HTR-8/SVneo (cell line): ENCODE data around the gene TANC1.
A peak's percentile ranks its signal among the peaks of the same experiment; 100 is the strongest.
"Not testable (repeated sequence)": the region's sequence is repeated elsewhere in the genome, so short reads cannot be mapped to it uniquely, and the experiment has no call there.

ENCODE experiments used
- DNase-seq: peaks from one replicate; pipeline ENCODE4 v3.0.0; 2011; ENCODE audit warnings: low spot score, mixed read lengths; ENCODE audit not compliant: insufficient read length
- FAIRE-seq: peaks from 2 replicates; lab custom pipeline; 2011; peaks lifted over from hg19 to GRCh38; lab: Jason Lieb, UNC

Gene TANC1

DNA sequence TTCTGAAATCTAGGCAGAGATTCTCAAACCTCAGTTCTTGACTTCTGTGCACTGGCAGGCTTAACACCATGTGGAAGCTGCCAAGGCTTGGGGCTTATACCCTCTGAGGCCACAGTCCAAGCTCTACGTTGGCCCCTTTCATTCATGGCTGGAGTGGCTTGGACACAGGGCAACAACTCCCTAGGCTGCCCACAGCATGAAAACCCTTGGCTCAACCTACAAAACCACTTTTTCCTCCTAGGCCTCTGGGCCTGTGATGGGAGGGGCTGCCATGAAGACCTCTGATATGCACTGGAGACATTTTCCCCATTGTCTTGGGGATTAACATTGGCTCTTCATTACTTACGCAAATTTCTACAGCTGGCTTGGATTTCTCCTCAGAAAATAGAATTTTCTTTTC lies 46.7 kb downstream of the TANC1 start:
- FAIRE-seq = no peak
- DNase-seq = no peak

DNA sequence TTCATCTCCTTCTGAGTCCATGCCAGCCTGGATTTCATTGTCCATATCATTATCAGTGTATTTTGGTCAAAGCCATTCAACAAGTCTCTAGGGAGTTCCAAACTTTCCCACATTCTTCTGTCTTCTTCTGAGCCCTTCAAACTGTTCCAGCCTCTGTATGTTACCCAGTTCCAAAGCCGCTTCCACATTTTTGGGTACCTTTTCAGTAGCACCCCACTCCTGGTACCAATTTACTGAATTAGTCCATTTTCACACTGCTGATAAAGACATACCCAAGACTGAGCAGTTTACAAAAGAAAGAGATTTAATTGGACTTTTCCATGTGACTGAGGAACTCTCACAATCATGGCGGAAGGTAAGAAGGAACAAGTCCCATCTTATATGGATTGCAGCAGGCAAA lies 47.4 kb downstream of the TANC1 start:
- FAIRE-seq = no peak

DNA sequence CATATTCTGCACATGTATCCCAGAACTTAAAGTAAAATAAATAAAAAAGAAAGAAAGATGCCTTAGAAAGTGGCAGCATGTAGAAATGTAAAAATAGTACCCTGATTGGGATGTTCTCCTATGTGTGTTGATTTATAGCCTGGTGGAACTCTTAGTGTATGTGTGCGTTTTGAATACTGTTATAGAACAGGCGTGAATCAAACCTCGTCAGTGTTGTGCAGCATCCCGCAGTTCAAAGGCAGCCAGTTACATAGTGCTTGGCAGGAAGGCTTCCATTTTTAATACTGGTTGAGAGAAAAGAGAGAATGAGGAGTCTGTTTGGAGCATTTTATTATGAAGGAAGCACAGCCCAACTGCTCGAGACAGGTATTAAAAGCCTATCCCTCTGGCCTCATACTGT lies 49.4 kb downstream of the TANC1 start:
- FAIRE-seq (no peak), DNase-seq (no peak)

More for the DNA sequence above, 47.4 kb downstream of the TANC1 start:
- DNase-seq = no peak

DNA sequence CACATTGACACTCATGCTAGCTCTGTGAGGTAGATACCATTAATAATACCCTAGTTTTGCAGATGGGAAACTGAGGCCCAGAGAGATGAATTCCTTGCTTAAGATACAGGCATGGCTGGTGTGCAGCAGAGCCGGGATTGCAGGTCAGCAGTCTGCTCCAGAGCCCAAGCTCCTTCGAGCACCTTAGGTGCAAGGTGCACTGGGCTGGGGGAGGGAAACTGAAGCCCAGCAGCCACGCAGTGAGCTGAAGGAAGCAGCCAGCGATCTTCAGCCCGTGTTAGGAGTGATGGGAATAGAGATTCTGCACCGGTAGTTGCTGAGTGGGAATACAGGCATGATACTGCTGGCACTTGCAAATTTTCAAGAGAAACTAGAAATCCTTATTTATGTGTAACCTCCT lies 50.6 kb downstream of the TANC1 start:
- DNase-seq (no peak), FAIRE-seq (no peak)

DNA sequence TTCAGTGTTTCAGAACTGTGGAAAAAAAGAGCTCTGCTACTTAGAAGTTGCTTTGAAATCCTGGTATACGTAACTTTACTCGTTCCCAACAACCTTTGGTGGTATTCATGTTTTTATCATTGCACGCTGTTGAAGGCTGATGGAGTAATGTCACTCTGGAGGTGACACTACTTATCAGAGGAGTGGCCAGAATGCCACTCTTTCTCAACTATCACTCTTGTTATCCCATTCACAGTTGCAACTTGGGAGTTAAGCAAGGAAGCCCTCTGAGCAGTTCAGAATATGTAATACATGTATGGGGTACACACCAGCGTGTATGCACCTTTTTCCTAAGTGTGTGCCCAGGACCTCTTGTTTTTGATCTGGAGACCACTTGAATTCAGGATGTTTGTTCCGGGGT lies 53.6 kb downstream of the TANC1 start:
- no peak for FAIRE-seq
- DNase-seq = no peak

DNA sequence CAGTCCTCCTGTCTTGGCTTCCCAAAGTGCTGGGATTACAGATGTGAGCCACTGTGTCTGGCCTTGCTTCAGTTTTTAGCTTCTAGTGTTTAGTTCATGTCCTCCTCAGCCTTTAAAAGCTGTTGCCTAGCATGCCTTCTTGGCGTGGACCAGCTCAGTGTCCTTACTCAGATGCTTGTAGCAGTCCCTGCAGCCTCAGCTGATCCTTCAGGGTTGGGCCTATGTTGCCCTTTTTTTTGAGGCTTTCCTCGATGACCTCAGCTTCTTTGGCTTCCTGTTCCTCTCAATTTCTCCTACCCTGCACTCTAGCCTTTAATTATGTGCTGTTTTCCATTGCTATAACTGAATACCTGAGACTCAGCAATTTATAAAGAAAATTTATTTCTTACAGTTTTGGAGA lies 57.7 kb downstream of the TANC1 start:
- FAIRE-seq (no peak), DNase-seq (no peak)

DNA sequence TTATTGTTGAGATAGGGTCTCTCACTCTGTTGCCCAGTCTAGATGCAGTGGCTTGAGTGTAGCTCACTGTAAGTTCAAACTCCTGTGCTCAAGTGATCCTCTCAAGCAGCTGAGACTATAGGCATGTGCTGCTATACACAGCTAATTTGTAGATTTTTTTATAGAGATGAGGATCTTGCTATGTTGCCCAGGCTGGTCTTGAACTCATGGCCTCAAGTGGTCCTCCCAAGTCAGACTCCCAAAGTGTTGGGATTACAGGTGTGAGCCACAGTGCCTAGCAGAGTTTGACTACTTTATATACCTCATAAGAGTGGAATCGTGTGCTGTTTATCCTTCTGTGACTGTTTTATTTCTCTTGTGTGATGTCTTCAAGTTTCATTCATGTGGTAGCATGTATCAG lies 60.3 kb downstream of the TANC1 start:
- DNase-seq (no peak), FAIRE-seq (no peak)

DNA sequence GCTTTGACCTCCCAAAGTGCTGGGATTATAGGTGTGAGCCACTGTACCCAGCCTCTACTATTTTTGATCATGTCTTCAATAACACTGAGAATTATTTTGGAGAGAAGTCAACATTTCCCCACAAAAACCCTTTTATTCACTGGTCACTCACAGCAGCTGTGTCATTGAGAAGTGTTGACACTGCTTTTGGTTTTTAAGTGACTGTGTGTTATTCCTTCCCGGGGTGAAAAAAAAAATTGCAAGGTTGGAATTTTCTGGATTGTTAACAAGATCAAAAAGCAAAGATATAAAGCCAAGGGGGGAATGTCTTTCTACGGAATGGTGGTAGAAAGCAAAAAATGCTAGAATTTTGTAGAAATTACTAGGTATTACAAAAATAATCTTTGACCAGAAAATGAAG lies 61.5 kb downstream of the TANC1 start:
- DNase-seq (no peak), FAIRE-seq (no peak)

DNA sequence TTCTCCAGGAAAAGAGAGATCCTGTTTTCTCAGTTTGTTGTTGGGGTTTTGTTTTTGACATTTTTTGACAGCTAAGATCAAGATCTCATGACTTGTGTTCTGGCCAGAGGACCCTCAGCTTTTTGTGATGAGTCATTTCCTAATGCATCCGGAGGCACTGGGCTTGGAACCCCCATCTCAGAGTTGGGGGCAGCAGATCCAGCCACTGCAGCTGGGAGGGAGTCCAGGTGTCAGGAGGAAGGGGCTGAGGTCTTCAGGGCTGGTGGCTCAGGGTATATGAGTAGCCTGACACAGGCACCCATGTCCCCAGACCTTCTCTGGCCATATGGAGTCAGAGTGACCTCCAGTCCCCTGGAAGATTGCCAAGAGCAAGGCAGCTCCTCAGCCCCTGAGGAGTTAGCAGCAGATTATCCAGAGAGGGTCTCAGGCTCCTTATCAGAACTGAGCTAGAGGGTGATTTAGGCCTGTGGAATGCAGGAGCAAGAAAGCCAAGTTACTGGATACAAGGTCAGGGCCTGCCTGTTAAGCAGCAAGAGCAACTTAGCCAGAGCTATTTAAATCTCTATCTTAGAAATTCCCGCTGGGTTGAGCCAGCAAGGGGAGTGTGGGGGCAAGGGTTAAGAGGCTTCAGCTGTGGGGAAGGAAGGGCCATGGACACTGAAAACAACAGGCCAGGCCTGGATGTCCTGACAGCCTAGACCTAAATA lies 62.4 kb downstream of the TANC1 start:
- peak; percentile 84 for DNase-seq
- peak; percentile 71 for FAIRE-seq

DNA sequence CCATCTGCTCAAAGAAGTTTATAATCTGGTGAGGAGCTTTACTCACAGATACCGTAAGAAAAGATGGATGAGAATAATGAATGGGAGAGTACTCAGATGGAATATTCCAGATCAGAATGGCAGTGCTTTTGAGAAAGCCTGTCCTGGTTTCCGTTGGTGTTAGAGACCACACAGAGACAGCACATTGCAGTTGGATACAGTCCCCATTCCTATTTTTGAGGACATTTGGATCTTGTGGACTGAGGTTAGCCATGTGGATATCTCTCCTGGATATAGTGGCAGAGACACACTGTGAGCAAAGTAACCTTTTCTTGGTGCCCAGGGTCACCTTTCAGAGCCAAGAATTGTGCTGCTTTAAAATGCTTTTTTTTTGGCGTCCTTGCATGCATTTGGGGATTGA lies 63.7 kb downstream of the TANC1 start:
- DNase-seq (no peak), FAIRE-seq (no peak)

DNA sequence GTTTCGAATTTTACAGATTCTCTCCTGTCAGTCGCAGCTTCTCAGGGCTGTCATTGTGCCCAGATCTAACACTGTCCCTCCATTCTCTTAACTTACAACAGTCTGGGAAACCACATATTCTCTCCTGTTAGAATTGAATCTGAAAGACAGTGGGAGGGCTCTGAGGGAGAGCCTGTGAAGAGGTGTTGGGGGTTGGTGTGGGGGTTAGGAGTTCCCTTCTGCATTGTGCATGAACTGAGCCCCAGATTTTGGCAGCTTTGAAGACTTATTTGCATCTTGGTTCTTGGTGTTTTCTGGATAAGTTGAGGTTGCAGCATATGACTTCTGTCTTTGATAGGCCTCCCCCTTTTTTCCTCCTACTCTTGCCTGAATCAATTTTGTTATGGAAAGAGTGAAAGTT lies 64.1 kb downstream of the TANC1 start:
- no peak for DNase-seq
- no peak for FAIRE-seq

DNA sequence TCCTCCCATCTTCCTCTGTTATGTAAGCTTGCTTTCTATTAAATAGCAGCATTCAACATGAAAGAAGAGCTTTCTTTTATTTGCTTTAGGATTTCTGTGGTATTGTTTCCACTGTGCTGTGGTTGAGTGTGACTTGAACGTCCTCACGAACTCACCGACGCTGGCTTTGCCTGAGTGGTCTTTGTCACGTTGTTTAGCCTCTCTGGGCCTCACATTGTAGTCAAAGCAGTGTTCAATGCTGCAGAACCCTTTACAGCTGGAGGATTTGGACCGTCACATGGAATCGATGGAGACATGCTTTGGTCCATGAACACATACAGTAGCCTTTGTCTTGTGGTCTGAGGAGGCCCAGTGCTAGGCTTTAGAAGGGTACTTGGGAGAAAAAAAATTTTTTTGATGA lies 66.3 kb downstream of the TANC1 start:
- DNase-seq (no peak), FAIRE-seq (no peak)

DNA sequence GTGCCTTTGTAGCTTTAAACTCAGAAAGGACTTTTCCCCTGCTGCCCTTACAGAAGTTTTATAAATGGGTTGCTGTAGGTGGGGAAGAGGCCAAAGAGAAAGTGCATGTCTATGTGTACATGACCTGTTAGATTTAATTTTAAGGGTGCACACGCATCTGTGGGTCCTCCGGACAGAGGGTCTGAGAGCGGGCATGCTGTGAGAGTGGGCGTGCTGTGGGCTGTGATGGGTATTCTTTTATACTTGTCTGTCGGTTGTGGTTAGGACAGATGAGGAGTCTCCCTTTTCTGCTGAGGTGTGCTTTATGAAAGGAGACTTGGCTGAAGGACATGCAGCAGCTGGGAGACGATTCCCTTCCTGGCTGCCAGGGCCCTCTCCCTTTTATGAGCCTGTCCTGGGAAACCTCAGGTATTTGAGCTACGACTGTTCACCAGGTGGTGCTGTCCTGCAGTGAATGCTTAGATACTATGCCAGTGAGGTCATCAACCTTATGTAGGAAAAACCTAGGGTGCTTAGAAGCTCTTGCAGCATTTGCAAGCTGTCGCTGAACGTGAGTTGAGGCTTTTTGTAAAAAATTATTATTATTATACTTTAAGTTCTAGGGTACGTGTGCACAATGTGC lies 67.5 kb downstream of the TANC1 start:
- no peak for FAIRE-seq
- DNase-seq = peak; percentile 56

DNA sequence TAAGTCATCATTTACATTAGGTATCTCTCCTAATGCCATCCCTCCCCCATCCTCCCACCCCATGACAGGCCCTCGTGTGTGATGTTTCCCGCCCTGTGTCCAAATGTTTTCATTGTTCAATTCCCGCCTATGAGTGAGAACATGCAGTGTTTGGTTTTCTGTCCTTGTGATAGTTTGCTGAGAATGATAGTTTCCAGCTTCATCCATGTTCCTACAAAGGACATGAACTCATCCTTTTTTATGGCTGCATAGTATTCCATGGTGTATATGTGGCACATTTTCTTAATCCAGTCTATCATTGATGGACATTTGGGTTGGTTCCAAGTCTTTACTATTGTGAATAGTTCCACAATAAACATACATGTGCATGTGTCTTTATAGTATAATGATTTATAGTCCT lies 68.0 kb downstream of the TANC1 start:
- not testable (repeated sequence) for FAIRE-seq, DNase-seq

DNA sequence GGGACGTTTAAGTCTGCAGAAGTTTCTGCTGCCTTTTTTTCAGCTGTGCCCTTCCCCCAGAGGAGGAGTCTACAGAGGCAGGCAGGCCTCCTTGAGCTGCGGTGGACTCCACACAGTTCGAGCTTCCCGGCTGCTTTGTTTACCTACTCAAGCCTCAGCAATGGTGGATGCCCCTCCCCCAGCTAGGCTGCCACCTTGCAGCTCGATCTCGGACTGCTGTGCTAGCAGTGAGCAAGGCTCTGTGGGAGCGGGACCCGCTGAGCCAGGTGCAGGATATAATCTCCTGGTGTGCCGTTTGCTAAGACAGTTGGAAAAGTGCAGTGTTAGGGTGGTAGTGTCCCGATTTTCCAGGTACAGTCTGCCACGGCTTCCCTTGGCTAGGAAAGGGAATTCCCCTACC lies 72.9 kb downstream of the TANC1 start:
- DNase-seq, FAIRE-seq: not testable (repeated sequence)

DNA sequence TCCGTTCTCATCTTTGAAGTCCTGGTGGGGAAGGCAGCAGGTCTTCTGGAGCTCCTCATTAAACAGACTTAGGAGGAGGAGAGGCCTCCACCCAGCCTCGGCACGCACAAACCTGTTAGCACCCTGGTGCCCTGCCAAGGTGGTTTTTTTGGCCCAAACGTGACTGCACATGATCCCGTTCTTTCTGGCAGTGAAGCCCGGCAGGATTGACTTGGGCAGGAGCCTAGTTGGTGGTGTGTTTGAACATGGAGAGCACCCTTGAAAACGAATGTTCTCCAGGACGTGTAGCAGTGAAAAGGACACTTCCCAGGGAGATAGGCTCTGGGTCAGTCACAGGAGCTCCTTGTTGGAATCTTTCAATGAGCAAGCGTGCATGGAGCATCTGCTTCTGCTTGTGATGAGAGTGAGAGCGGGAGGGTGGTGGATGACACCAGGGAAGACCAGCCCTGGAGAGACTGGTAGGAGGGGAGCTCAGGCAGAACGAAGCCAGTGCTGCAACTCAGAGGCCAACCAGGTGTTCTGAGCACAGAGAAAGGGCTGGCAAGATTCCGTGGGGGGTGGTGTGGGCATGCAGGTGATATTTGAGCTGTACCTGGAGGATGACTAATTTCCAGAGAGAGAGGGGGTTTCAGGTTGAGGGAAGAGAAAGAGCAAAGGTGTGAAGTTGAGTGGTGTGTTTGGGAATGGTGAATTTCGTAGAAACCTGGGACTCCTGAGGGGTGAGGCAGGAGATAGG lies 73.8 kb downstream of the TANC1 start:
- FAIRE-seq (no peak), DNase-seq (no peak)

DNA sequence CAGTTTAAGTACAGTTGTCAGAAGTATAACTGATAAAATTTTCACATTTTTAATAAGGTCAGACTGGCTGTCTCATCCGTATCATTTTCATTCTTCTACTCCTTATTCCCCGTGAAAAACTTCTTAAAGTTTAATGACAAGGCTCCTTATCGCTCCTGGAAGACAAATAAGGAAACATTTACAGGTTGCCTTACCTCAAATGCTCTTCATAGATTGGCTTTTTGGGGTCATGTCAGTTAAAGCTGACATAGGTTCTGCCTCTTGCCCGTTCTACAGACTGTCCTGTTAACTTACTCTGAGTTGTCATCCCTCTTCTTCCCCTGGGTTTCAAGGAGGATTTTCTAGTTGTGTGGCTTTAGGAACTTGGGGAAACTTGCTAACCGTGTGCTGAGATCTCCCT lies 75.3 kb downstream of the TANC1 start:
- FAIRE-seq (no peak), DNase-seq (no peak)

DNA sequence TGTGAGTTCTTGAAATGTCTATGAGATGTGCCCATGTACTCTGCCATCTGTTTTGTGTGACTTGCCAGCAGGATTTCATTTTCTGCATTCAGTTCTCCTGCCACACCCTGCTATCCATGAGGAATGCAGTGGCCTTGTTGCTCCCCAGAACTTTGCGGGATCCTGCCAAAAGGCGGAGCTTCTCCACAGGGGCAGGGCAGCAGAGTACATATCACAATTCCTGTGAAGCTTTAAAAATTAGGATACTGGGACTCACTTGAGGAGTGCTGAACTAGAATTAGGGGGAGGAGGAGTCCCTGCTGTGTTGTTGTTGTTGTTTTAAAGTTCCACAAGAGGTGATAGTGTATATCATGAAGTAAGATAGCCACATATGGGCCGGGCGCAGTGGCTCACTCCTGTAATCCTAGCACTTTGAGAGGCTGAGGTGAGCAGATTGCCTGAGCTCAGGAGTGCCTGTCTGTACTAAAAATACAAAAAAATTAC lies 76.4 kb downstream of the TANC1 start:
- no peak for FAIRE-seq
- no peak for DNase-seq

DNA sequence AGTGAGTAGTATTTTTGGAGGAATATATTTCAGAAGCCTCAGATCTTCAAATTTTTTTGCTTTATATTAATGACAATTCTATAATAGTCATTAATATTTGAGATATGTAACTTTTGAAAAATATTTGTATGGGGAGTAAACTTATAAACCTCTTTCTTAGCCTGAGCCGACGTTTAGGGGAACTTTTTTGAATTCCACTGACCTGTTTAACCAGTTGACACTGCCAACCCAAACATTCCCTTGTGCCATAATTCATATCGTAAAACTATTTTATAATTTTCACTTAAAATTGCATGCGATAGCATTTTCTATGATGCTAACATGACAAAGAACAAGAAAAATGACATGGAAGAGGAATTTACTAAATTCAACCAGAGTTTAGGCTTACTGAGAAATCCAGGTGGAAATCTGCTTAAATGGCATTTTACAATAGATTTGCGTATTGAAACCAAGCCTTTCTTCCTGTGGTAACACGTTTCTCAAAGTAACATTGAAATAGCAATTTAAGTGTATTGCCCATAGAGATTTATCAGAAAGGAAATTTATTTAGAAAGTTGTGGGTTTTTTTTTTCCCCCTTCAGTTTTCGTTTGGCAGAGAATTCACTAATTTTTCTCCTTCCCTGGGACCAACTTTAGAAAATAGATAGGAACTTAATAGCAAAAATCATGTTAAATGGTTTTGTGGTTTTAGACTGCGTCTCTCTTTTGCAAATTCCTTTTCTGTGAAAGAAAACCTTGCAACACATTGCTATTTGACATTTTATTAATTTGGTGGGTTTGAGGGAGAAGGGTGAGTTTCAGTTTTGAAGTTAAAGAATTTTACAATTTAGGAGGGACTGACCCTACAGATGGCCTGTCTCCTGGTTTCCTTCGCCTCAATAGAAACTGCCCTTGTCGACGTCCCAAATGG lies 77.4 kb downstream of the TANC1 start:
- DNase-seq (no peak), FAIRE-seq (no peak)

DNA sequence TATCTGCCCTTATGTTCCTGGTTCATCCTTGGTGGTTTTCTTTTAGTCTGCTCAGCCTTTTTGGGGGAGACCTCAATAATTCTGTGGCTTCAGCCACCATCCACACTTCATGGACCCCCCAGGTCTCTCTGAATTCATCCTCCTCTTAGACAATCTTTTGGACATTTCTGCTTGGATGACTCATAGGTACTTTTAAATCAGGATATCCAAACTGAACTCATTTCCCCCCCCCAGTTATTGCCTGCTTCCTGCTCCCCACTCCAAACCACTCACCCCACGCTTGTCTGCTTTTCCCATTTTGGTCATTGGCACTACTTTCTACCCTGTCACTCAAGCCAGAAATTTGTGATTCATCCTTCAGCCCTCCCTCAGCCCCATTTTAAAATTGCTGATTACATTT lies 78.5 kb downstream of the TANC1 start:
- no peak for FAIRE-seq
- DNase-seq = no peak
